H9 (cell line): Measurements from ENCODE around the gene CLOCK. TPM values are rescaled to one million over a fixed set of nuclear protein-coding genes. Genes with fewer than 3 reads are reported as not detected.
A peak's percentile ranks its signal among the peaks of the same experiment; 100 is the strongest.

Source experiments
- DNase-seq: peaks from one replicate; pipeline ENCODE4 v3.0.0-alpha.2; 2017
- H2AFZ ChIP-seq: one replicate; pipeline ENCODE4 v1.6.1; 2013; ENCODE audit warnings: mild to moderate bottlenecking, low read length, control low read depth, moderate library complexity
- H2AK5ac ChIP-seq: 2 replicates; pipeline ENCODE4 v1.6.1; 2013; ENCODE audit warnings: low read length, control low read depth, mixed read lengths; ENCODE audit not compliant: insufficient read length
- H2BK120ac ChIP-seq: one replicate; pipeline ENCODE4 v1.6.1; 2013; ENCODE audit warnings: low read depth, mild to moderate bottlenecking, low read length, control low read depth, inconsistent platforms; ENCODE audit not compliant: poor library complexity, severe bottlenecking
- H2BK12ac ChIP-seq: 2 replicates; pipeline ENCODE4 v1.6.1; 2013; ENCODE audit warnings: low read length, control low read depth, mixed read lengths, low read depth; ENCODE audit not compliant: insufficient read length
- H2BK15ac ChIP-seq: 2 replicates; pipeline ENCODE4 v1.6.1; 2013; ENCODE audit warnings: low read depth, low read length, control low read depth
- H2BK20ac ChIP-seq: one replicate; pipeline ENCODE4 v1.6.1; 2013; ENCODE audit warnings: low read depth, mild to moderate bottlenecking, low read length, control low read depth, inconsistent platforms; ENCODE audit not compliant: poor library complexity, severe bottlenecking
- H2BK5ac ChIP-seq: 2 replicates; pipeline ENCODE4 v1.6.1; 2013; ENCODE audit warnings: low read length, control low read depth, mixed read lengths; ENCODE audit not compliant: insufficient read length
- H3K14ac ChIP-seq: 2 replicates; pipeline ENCODE4 v1.6.1; 2013; ENCODE audit warnings: low read length, control low read depth; ENCODE audit not compliant: insufficient read depth
- H3K18ac ChIP-seq: 2 replicates; pipeline ENCODE4 v1.6.1; 2013; ENCODE audit warnings: low read depth, mild to moderate bottlenecking, mixed read lengths, low read length, control low read depth; ENCODE audit not compliant: insufficient read length
- H3K23ac ChIP-seq: 2 replicates; pipeline ENCODE4 v1.6.1; 2013; ENCODE audit warnings: low read length, control low read depth, mixed read lengths, low read depth; ENCODE audit not compliant: insufficient read length
- H3K23me2 ChIP-seq: 2 replicates; pipeline ENCODE4 v1.6.1; 2013; ENCODE audit warnings: low read depth, mild to moderate bottlenecking, mixed read lengths, low read length, control low read depth; ENCODE audit not compliant: insufficient read length, poor library complexity, severe bottlenecking
- H3K27ac ChIP-seq: 2 replicates; pipeline ENCODE4 v1.5.1; 2013; ENCODE audit warnings: low read length, control low read depth, mixed read lengths, low read depth; ENCODE audit not compliant: insufficient read length
- H3K27me3 ChIP-seq: 2 replicates; pipeline ENCODE4 v1.6.1; 2013; ENCODE audit warnings: low read length, control low read depth, inconsistent platforms; ENCODE audit not compliant: insufficient read depth
- H3K4ac ChIP-seq: 2 replicates; pipeline ENCODE4 v1.6.1; 2013; ENCODE audit warnings: low read depth, mild to moderate bottlenecking, control low read depth, inconsistent platforms, low read length, moderate library complexity
- H3K4me1 ChIP-seq: 2 replicates; pipeline ENCODE4 v1.6.1; 2013; ENCODE audit warnings: low read length, control low read depth, inconsistent platforms; ENCODE audit not compliant: insufficient read depth
- H3K4me2 ChIP-seq: 2 replicates; pipeline ENCODE4 v1.6.1; 2013; ENCODE audit warnings: low read length, control low read depth, mixed read lengths; ENCODE audit not compliant: insufficient read length, insufficient read depth
- H3K56ac ChIP-seq: 2 replicates; pipeline ENCODE4 v1.6.1; 2013; ENCODE audit warnings: low read depth, mild to moderate bottlenecking, mixed read lengths, low read length, control low read depth; ENCODE audit not compliant: insufficient read length
- H3K79me1 ChIP-seq: 2 replicates; pipeline ENCODE4 v1.6.1; 2013; ENCODE audit warnings: low read depth, mild to moderate bottlenecking, moderate library complexity, low read length, control low read depth, inconsistent platforms; ENCODE audit not compliant: insufficient read depth, poor library complexity, severe bottlenecking
- H3K79me2 ChIP-seq: 2 replicates; pipeline ENCODE4 v1.6.1; 2013; ENCODE audit warnings: low read length, control low read depth, inconsistent platforms; ENCODE audit not compliant: insufficient read depth
- H3K9ac ChIP-seq: 2 replicates; pipeline ENCODE4 v1.6.1; 2013; ENCODE audit warnings: low read length, control low read depth, mixed read lengths; ENCODE audit not compliant: insufficient read length; ENCODE audit errors: extremely low read depth
- H3K9me3 ChIP-seq: one replicate; pipeline ENCODE4 v1.6.1; 2013; ENCODE audit warnings: low read depth, low read length, inconsistent platforms; ENCODE audit not compliant: control insufficient read depth
- H3T11ph ChIP-seq: one replicate; pipeline ENCODE4 v1.6.1; 2013; ENCODE audit warnings: mild to moderate bottlenecking, low read length, control low read depth, inconsistent platforms
- H4K20me1 ChIP-seq: one replicate; pipeline ENCODE4 v1.6.1; 2013; ENCODE audit not compliant: control insufficient read depth, insufficient read length, insufficient read depth
- H4K5ac ChIP-seq: 2 replicates; pipeline ENCODE4 v1.6.1; 2013; ENCODE audit warnings: low read depth, mild to moderate bottlenecking, mixed read lengths, low read length, control low read depth; ENCODE audit not compliant: insufficient read length
- H4K8ac ChIP-seq: replicated peaks from 2 replicates; pipeline ENCODE4 v1.6.1; 2013; ENCODE audit warnings: low read length, control low read depth, mixed read lengths, low read depth; ENCODE audit not compliant: insufficient read length
- H4K91ac ChIP-seq: 2 replicates; pipeline ENCODE4 v1.6.1; 2013; ENCODE audit warnings: low read depth, mild to moderate bottlenecking, moderate library complexity, mixed read lengths, low read length, control low read depth; ENCODE audit not compliant: insufficient read length
- H3K27ac Mint-ChIP-seq, 3 experiments: 2 replicates in 2 of 3; 3 replicates in 1 of 3; pipeline ENCODE4 v1.8.0; 2020 to 2021; ENCODE audit warnings: mixed read lengths in 3 of 3, mild to moderate bottlenecking in 1 of 3, moderate library complexity in 1 of 3
- H3K27me3 Mint-ChIP-seq: 2 replicates; pipeline ENCODE4 v1.8.0; 2021; ENCODE audit warnings: low read depth, mild to moderate bottlenecking, moderate library complexity, mixed read lengths
- H3K36me3 Mint-ChIP-seq, 3 experiments: 2 replicates in 2 of 3; 3 replicates in 1 of 3; pipeline ENCODE4 v1.8.0; 2020 to 2021; ENCODE audit warnings: low read depth in 3 of 3, mixed read lengths in 3 of 3; ENCODE audit not compliant: insufficient read depth in 1 of 3
- H3K4me1 Mint-ChIP-seq, 2 experiments: 2 replicates each; pipeline ENCODE4 v1.8.0; 2020; ENCODE audit warnings: mixed read lengths in 2 of 2
- H3K4me3 Mint-ChIP-seq, 2 experiments: 2 replicates in 1 of 2; 3 replicates in 1 of 2; pipeline ENCODE4 v1.8.0; 2020 to 2021; ENCODE audit warnings: mild to moderate bottlenecking in 2 of 2, mixed read lengths in 2 of 2, moderate library complexity in 1 of 2
- H3K9me3 Mint-ChIP-seq, 2 experiments: 2 replicates in 1 of 2; 3 replicates in 1 of 2; pipeline ENCODE4 v1.8.0; 2020; ENCODE audit warnings: mild to moderate bottlenecking in 2 of 2, mixed read lengths in 2 of 2, moderate library complexity in 1 of 2
- WGBS: extraction: QIAGEN DNeasy Blood & Tissue Kit; methylation state at CpG from one replicate; pipeline ENCODE4 v1.1.7; 2013; ENCODE audit warnings: missing lambda C conversion rate, low lambda C conversion rate, mixed read lengths; ENCODE audit not compliant: insufficient read length; ENCODE audit errors: extremely low coverage; 5-methylcytosine and 5-hydroxymethylcytosine counted together
- total RNA-seq: library from RNA; stranded (reverse); gene quantifications from 2 replicates; pipeline ENCODE4 v1.2.1, GENCODE V29; 2021
- TF ChIP-seq, protein P1 (sequence below): fragments of 200-600 bp; sonication (generic); conservative IDR thresholded peaks from 3 replicates; pipeline ENCODE4 v1.8.0; 2021; ENCODE audit warnings: antibody characterized with exemption, mild to moderate bottlenecking

CLOCK gene
- total RNA-seq, 1 experiment from 2014 or later, result 16.2 TPM

DNA sequence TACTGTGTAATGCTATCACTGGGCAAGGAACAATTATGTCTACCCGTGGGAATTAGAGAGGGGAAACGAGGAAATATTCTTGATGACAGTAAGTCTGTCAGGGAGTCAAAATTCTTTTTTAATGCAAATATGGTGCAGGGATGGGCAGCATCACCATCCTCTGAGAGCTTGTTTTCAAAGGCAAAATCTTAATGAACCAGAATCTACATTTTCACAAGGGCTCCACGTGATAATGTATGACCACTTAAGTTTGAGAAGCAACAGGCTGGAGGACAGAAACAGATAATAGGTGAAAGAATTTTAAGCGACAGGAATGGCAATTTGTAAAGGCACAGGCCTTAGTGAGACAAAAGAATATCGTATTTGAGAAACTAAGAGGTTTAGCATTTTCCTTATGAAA lies 63.4 kb downstream of the CLOCK start:
- Mint-ChIP-seq H3K27ac (peak overlapping the region in 1 of 3 experiments; percentile 48; a peak in 2 of 7 replicates), H3K9me3 (no peaks in the 10 kb centered on the region), H3K36me3 (peaks cover 0 to 9% (median 5%) of the 10 kb centered on the region in 3 experiments; a peak in 3 of 7 replicates), H3K4me3 (no peak overlapping the region), H3K4me1 (peaks cover 12 to 13% of the 10 kb centered on the region in 2 experiments), H3K27me3 (no peaks in the 10 kb centered on the region)
- H3K14ac ChIP-seq, result no peak overlapping the region
- H3K27ac ChIP-seq, result no peak overlapping the region
- H3K23ac ChIP-seq, result no peak overlapping the region
- DNase-seq, result no peak
- H4K91ac ChIP-seq, result no peak overlapping the region
- H3K56ac ChIP-seq, result no peak overlapping the region
- H2AK5ac ChIP-seq, result no peak overlapping the region
- H2BK20ac ChIP-seq, result no peak overlapping the region
- no peak overlapping the region for H3K4me2 ChIP-seq
- H3K79me2 ChIP-seq, result no peaks in the 10 kb centered on the region
- H2AFZ ChIP-seq, result no peak overlapping the region
- H2BK120ac ChIP-seq, result no peak overlapping the region
- H2BK12ac ChIP-seq, result no peak overlapping the region
- H3K18ac ChIP-seq, result no peak overlapping the region
- WGBS, result no CpG with 5 or more reads among the region's 5 CpGs
- H2BK15ac ChIP-seq, result no peak overlapping the region
- H4K8ac ChIP-seq, result no peak overlapping the region
- no peak overlapping the region for H4K5ac ChIP-seq
- H4K20me1 ChIP-seq, result no peaks in the 10 kb centered on the region
- no peaks in the 10 kb centered on the region for H3K9me3 ChIP-seq
- H3K79me1 ChIP-seq, result no peaks in the 10 kb centered on the region
- no peaks in the 10 kb centered on the region for H3K27me3 ChIP-seq
- H3K23me2 ChIP-seq, result no peaks in the 10 kb centered on the region
- H3T11ph ChIP-seq, result no peak overlapping the region
- TF ChIP-seq, protein P1, sequence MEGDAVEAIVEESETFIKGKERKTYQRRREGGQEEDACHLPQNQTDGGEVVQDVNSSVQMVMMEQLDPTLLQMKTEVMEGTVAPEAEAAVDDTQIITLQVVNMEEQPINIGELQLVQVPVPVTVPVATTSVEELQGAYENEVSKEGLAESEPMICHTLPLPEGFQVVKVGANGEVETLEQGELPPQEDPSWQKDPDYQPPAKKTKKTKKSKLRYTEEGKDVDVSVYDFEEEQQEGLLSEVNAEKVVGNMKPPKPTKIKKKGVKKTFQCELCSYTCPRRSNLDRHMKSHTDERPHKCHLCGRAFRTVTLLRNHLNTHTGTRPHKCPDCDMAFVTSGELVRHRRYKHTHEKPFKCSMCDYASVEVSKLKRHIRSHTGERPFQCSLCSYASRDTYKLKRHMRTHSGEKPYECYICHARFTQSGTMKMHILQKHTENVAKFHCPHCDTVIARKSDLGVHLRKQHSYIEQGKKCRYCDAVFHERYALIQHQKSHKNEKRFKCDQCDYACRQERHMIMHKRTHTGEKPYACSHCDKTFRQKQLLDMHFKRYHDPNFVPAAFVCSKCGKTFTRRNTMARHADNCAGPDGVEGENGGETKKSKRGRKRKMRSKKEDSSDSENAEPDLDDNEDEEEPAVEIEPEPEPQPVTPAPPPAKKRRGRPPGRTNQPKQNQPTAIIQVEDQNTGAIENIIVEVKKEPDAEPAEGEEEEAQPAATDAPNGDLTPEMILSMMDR, result no peak
- no peaks in the 10 kb centered on the region; the same call in 1 of the 2 replicates for H3K4me1 ChIP-seq
- H3K4ac ChIP-seq, result no peak overlapping the region
- no peak overlapping the region for H2BK5ac ChIP-seq
- H3K9ac ChIP-seq, result no peak overlapping the region
